ENCODE data around the gene BEGAIN. TPM values are rescaled to one million over a fixed set of nuclear protein-coding genes. Genes with fewer than 3 reads are reported as not detected.
A peak's percentile ranks its signal among the peaks of the same experiment; 100 is the strongest.

The BEGAIN gene
- total and polyA plus RNA-seq, 7 donors = 0.36 to 1.4 (median 0.60) TPM

DNA sequence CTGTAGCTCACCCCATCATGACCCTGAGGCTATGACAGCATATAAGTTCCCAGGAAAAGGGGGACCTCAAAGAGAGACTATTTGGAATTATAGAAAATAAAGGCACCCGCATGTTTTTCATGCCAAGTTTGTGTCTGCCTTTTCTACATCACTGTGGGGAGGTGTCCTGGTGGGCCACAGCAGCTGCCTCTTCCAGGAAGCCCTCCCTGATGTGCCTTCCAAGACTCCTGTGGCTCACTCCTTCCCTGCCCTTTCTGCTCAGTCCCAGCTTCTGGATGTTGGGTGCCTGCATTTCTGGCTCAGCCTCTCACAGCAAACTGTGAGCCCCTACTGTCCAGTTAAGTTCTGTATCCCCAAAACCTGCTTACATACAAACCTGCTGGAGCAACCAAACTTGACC is 36.3 kb upstream of the BEGAIN start:
- 87 to 96% methylated on average over 1 of the region's 1 CpG for WGBS, 2 donors
- Histone ChIP-seq H3K27ac (no peak overlapping the region), H3K4me1 (no peaks in the 10 kb centered on the region), H3K9me3 (no peaks in the 10 kb centered on the region), H3K4me3 (no peak overlapping the region), H3K36me3 (no peaks in the 10 kb centered on the region), H3K27me3 (peaks cover 0 to 26% (median 13%) of the 10 kb centered on the region in 3 donors)
- TF ChIP-seq POLR2A (IDR thresholded peaks at IDR 0.05) (no peak), POLR2AphosphoS5 (IDR thresholded peaks at IDR 0.05) (no peak), EP300 (IDR thresholded peaks at IDR 0.05) (no peak)
- TF ChIP-seq, protein P1, sequence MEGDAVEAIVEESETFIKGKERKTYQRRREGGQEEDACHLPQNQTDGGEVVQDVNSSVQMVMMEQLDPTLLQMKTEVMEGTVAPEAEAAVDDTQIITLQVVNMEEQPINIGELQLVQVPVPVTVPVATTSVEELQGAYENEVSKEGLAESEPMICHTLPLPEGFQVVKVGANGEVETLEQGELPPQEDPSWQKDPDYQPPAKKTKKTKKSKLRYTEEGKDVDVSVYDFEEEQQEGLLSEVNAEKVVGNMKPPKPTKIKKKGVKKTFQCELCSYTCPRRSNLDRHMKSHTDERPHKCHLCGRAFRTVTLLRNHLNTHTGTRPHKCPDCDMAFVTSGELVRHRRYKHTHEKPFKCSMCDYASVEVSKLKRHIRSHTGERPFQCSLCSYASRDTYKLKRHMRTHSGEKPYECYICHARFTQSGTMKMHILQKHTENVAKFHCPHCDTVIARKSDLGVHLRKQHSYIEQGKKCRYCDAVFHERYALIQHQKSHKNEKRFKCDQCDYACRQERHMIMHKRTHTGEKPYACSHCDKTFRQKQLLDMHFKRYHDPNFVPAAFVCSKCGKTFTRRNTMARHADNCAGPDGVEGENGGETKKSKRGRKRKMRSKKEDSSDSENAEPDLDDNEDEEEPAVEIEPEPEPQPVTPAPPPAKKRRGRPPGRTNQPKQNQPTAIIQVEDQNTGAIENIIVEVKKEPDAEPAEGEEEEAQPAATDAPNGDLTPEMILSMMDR (IDR thresholded peaks at IDR 0.05) = no peak
- no peak for DNase-seq
- intact Hi-C loops (cut with DNase I) = no loop called here

GRCh38 chr14:100622708-100623485 is 35.7 kb upstream of the BEGAIN start:
- Histone ChIP-seq H3K27ac (no peak overlapping the region), H3K4me3 (no peak overlapping the region), H3K9me3 (no peaks in the 10 kb centered on the region), H3K36me3 (no peaks in the 10 kb centered on the region), H3K4me1 (no peaks in the 10 kb centered on the region), H3K27me3 (peaks cover 0 to 26% (median 13%) of the 10 kb centered on the region in 3 donors)
- intact Hi-C loops (cut with DNase I) = no loop called here
- DNase-seq = peak; percentile 38
- TF ChIP-seq POLR2A (IDR thresholded peaks at IDR 0.05) = no peak
- TF ChIP-seq POLR2AphosphoS5 (IDR thresholded peaks at IDR 0.05) = no peak
- TF ChIP-seq, protein P1 (IDR thresholded peaks at IDR 0.05) = no peak
- no peak for TF ChIP-seq EP300 (IDR thresholded peaks at IDR 0.05)
- WGBS, 2 donors = 45 to 83% methylated on average over 22 of the region's 22 CpGs

GRCh38 chr14:100622224-100622623 is 35.0 kb upstream of the BEGAIN start:
- Histone ChIP-seq H3K9me3 (no peaks in the 10 kb centered on the region), H3K36me3 (no peaks in the 10 kb centered on the region), H3K4me3 (no peak overlapping the region), H3K27me3 (peaks cover 0 to 26% (median 13%) of the 10 kb centered on the region in 3 donors), H3K4me1 (no peaks in the 10 kb centered on the region), H3K27ac (no peak overlapping the region)
- intact Hi-C loops (cut with DNase I) = no loop called here
- TF ChIP-seq, protein P1 (IDR thresholded peaks at IDR 0.05) = no peak
- no peak for TF ChIP-seq POLR2AphosphoS5 (IDR thresholded peaks at IDR 0.05)
- TF ChIP-seq EP300 (IDR thresholded peaks at IDR 0.05) = no peak
- TF ChIP-seq POLR2A (IDR thresholded peaks at IDR 0.05) = no peak
- DNase-seq = peak; percentile 65
- 15 to 46% methylated on average over 8 of the region's 8 CpGs for WGBS, 2 donors

- H3K4me1 ChIP-seq = no peaks in the 10 kb centered on the region
- DNase-seq = peak; percentile 48
- H3K36me3 ChIP-seq = no peaks in the 10 kb centered on the region
- peaks cover 0 to 26% (median 13%) of the 10 kb centered on the region in 3 donors for H3K27me3 ChIP-seq
- intact Hi-C loops (cut with DNase I) = no loop called here
- no peak overlapping the region for H3K4me3 ChIP-seq
- TF ChIP-seq, protein P1 (IDR thresholded peaks at IDR 0.05) = no peak
- TF ChIP-seq POLR2A (IDR thresholded peaks at IDR 0.05) (no peak), POLR2AphosphoS5 (IDR thresholded peaks at IDR 0.05) (no peak), EP300 (IDR thresholded peaks at IDR 0.05) (no peak)
- no peak overlapping the region for H3K27ac ChIP-seq
- WGBS, 2 donors = 69 to 87% methylated on average over 14 of the region's 14 CpGs
- no peaks in the 10 kb centered on the region for H3K9me3 ChIP-seq
These were observed 34.6 kb upstream of the BEGAIN start for GRCh38 chr14:100621806-100622205.
